Mucosa of rectum (tissue), 2 donors: ENCODE results near the gene VCP.
A peak's percentile ranks its signal among the peaks of the same experiment; 100 is the strongest.

Experiments used
- H3K27ac ChIP-seq, 2 donors: one replicate each; pipeline ENCODE4 v1.7.0; 2013; ENCODE audit warnings: inconsistent platforms in 2 of 2, low read depth in 2 of 2, low read length in 2 of 2
- H3K27me3 ChIP-seq, 2 donors: one replicate each; pipeline ENCODE4 v1.7.0; 2013; ENCODE audit warnings: low read length in 2 of 2; ENCODE audit not compliant: control insufficient read depth in 2 of 2, insufficient read depth in 2 of 2
- H3K36me3 ChIP-seq, 2 donors: one replicate each; pipeline ENCODE4 v1.7.0; 2013; ENCODE audit warnings: low read length in 2 of 2; ENCODE audit not compliant: control insufficient read depth in 2 of 2, insufficient read depth in 2 of 2
- H3K4me1 ChIP-seq, 2 donors: one replicate each; pipeline ENCODE4 v1.7.0; 2013; ENCODE audit warnings: low read length in 2 of 2, mild to moderate bottlenecking in 1 of 2; ENCODE audit not compliant: control insufficient read depth in 2 of 2, insufficient read depth in 2 of 2
- H3K4me3 ChIP-seq, 2 donors: one replicate each; pipeline ENCODE4 v1.7.0; 2013; ENCODE audit warnings: low read length in 2 of 2
- H3K9ac ChIP-seq, 2 donors: one replicate each; pipeline ENCODE4 v1.7.0; 2013; ENCODE audit warnings: low read length in 2 of 2, low read depth in 1 of 2, mild to moderate bottlenecking in 1 of 2
- H3K9me3 ChIP-seq, 2 donors: one replicate each; pipeline ENCODE4 v1.7.0; 2013; ENCODE audit warnings: low read length in 2 of 2; ENCODE audit not compliant: control insufficient read depth in 2 of 2
- donor health status: healthy.
- donor health status: Normal muscosa, but diverticular disease.

The VCP gene

DNA sequence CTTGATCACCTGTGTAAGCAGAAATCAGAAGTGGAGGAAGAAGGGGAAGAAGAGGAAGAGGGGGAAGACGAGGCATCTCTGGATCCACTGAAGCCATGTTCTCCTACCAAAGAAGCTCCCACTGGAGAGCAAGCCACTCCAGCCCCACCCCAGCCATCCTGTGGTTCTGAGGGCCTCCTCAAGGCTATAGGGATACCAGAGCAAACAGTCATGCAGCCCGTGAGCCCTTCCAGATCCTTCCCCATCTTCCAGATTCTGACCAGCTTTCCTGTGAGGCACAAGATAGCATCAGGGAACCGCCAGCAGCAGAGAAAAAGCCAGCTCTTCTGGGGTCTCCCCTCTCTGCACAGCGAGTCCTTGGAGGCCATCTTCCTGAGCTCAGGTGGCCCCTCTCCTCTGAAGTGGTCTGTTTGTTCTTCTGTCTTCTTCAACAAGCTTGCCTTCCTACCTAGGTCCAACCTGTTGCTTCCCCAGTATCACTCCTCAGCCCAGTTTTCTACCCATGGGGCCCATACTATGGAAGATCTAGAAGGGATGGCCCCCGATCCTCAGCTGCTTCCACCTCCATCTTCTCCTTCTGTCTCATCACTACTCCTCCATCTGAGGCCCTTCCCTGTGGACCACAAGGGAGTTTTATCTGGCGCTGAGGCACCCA is 29.4 kb downstream of the VCP start:
- Histone ChIP-seq H3K27ac (no peak overlapping the region), H3K4me3 (no peak overlapping the region), H3K9me3 (no peaks in the 10 kb centered on the region), H3K9ac (no peak overlapping the region), H3K36me3 (peaks cover 18 to 27% of the 10 kb centered on the region in 2 donors), H3K27me3 (no peaks in the 10 kb centered on the region), H3K4me1 (no peaks in the 10 kb centered on the region)

- no peaks in the 10 kb centered on the region for H3K4me1 ChIP-seq
- H3K9me3 ChIP-seq = no peaks in the 10 kb centered on the region
- no peak overlapping the region for H3K4me3 ChIP-seq
- H3K27me3 ChIP-seq = no peaks in the 10 kb centered on the region
- H3K27ac ChIP-seq = no peak overlapping the region
- peaks cover 18 to 22% of the 10 kb centered on the region in 2 donors for H3K36me3 ChIP-seq
- no peak overlapping the region for H3K9ac ChIP-seq
Observed at GRCh38 chr9:35042081-35042604, 30.3 kb downstream of the VCP start.

- peak overlapping the region in 1 of 2 donors; percentile 31 for H3K4me3 ChIP-seq
- peaks cover 0 to 4% of the 10 kb centered on the region in 2 donors for H3K36me3 ChIP-seq
- no peak overlapping the region for H3K9ac ChIP-seq
- no peaks in the 10 kb centered on the region for H3K4me1 ChIP-seq
- no peaks in the 10 kb centered on the region for H3K27me3 ChIP-seq
- H3K9me3 ChIP-seq = no peaks in the 10 kb centered on the region
- H3K27ac ChIP-seq = no peak overlapping the region
Observed at GRCh38 chr9:35035851-35036701, 36.3 kb downstream of the VCP start.

DNA sequence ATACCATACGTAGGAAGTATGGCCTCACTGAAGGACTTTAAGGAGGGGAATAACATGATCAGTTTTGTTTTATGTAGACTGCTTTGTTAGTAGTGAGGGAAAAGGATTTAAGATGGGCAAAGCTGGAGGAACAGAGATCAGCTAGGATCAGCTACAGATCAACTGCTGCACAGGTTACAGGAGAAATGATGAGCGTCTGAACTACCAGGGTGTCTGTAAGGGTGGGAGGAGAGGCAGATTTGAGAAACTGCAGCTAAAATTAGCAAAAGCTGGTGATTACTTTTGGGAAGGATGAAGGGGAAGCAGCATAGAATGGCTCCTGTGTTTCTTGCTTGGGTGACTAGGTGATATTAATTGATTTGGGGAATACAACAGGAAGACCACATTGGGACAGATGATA is 39.3 kb downstream of the VCP start:
- Histone ChIP-seq H3K9ac (no peak overlapping the region), H3K4me3 (no peak overlapping the region), H3K36me3 (peaks cover 0 to 4% of the 10 kb centered on the region in 2 donors), H3K4me1 (no peaks in the 10 kb centered on the region), H3K27ac (no peak overlapping the region), H3K27me3 (no peaks in the 10 kb centered on the region), H3K9me3 (no peaks in the 10 kb centered on the region)

GRCh38 chr9:35029852-35030251 is 42.6 kb downstream of the VCP start:
- Histone ChIP-seq H3K9ac (no peak overlapping the region), H3K4me1 (no peaks in the 10 kb centered on the region), H3K9me3 (no peaks in the 10 kb centered on the region), H3K27ac (no peak overlapping the region), H3K27me3 (no peaks in the 10 kb centered on the region), H3K4me3 (no peak overlapping the region), H3K36me3 (no peaks in the 10 kb centered on the region)

- Histone ChIP-seq H3K4me3 (no peak overlapping the region), H3K27me3 (no peaks in the 10 kb centered on the region), H3K9me3 (no peaks in the 10 kb centered on the region), H3K36me3 (no peaks in the 10 kb centered on the region), H3K27ac (no peak overlapping the region), H3K9ac (no peak overlapping the region), H3K4me1 (no peaks in the 10 kb centered on the region)
Observed at GRCh38 chr9:35029241-35029640, 43.2 kb downstream of the VCP start.

DNA sequence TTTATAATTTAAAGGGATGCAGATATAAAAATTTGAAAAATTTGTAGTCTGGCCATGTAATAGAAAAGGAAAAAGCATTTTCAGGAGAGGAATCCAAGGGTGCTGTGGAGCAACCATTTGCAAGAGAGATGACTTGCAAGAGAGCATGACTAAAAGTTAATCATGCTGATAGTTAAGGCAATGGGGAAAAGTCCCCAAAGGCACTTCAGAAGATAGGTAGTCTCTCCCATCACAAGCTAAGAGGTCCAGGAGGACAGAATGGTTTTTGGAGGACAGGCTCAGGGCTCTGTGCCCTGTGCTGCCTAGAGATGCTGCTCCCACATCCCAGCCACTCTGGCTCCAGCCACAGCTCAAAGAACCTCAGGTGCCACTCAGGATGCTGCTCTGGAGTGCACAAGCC is 44.1 kb downstream of the VCP start:
- H3K36me3 ChIP-seq = no peaks in the 10 kb centered on the region
- H3K4me3 ChIP-seq = no peak overlapping the region
- no peak overlapping the region for H3K27ac ChIP-seq
- no peak overlapping the region for H3K9ac ChIP-seq
- no peaks in the 10 kb centered on the region for H3K4me1 ChIP-seq
- H3K27me3 ChIP-seq = no peaks in the 10 kb centered on the region
- no peaks in the 10 kb centered on the region for H3K9me3 ChIP-seq

- Histone ChIP-seq H3K27me3 (no peaks in the 10 kb centered on the region), H3K4me3 (no peak overlapping the region), H3K4me1 (no peaks in the 10 kb centered on the region), H3K36me3 (no peaks in the 10 kb centered on the region), H3K9ac (no peak overlapping the region), H3K9me3 (no peaks in the 10 kb centered on the region), H3K27ac (no peak overlapping the region)
Observed at GRCh38 chr9:35027860-35028259, 44.6 kb downstream of the VCP start.

- no peak overlapping the region for H3K9ac ChIP-seq
- no peaks in the 10 kb centered on the region for H3K36me3 ChIP-seq
- no peak overlapping the region for H3K27ac ChIP-seq
- H3K4me3 ChIP-seq = no peak overlapping the region
- H3K9me3 ChIP-seq = no peaks in the 10 kb centered on the region
- H3K27me3 ChIP-seq = no peaks in the 10 kb centered on the region
- H3K4me1 ChIP-seq = no peaks in the 10 kb centered on the region
Observed at GRCh38 chr9:35027374-35027773, 45.1 kb downstream of the VCP start.

- Histone ChIP-seq H3K27me3 (no peaks in the 10 kb centered on the region), H3K36me3 (no peaks in the 10 kb centered on the region), H3K4me3 (no peak overlapping the region), H3K4me1 (no peaks in the 10 kb centered on the region), H3K9ac (no peak overlapping the region), H3K27ac (no peak overlapping the region), H3K9me3 (no peaks in the 10 kb centered on the region)
Observed at GRCh38 chr9:35026671-35027070, 45.8 kb downstream of the VCP start.
